ENCODE data around the gene HIC2. TPM values are rescaled to one million over a fixed set of nuclear protein-coding genes. Genes with fewer than 3 reads are reported as not detected.

Gene HIC2, protein sequence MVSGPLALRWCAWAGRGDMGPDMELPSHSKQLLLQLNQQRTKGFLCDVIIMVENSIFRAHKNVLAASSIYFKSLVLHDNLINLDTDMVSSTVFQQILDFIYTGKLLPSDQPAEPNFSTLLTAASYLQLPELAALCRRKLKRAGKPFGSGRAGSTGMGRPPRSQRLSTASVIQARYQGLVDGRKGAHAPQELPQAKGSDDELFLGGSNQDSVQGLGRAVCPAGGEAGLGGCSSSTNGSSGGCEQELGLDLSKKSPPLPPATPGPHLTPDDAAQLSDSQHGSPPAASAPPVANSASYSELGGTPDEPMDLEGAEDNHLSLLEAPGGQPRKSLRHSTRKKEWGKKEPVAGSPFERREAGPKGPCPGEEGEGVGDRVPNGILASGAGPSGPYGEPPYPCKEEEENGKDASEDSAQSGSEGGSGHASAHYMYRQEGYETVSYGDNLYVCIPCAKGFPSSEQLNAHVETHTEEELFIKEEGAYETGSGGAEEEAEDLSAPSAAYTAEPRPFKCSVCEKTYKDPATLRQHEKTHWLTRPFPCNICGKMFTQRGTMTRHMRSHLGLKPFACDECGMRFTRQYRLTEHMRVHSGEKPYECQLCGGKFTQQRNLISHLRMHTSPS
- total RNA-seq, result 1.7 and 2.0 TPM in 2 replicates

DNA sequence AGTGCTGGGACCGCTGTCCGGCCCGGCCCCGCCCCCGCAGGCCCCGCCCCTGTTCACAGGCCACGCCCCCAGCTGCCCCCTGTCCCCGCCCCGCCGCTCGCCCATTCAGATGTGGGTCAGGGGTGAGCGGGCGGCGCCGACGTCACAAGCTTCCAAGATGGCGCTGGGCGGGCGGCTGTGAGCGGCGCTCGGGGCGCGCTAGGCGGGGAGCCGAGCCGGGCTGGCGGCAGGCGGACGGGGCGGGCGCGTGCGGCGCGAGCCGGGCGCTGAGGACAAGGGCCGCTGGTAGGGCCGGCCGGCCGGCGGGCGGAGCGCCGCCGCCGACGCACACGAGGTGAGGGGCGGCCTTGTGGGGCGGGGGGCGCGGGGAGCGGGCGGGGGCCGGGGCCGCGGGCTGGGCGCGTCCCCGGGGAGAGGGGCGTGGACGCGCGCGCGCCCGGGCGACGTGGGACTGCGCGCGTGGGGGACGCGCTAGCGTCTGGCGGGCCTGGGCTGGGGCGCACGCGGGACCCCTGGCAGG, at the start of gene HIC2:
Gene HIC2 (plus strand): TSS at position 145 of the 520 bp plus-strand sequence. CDS start 25,461 bp downstream, outside the sequence.

DNA sequence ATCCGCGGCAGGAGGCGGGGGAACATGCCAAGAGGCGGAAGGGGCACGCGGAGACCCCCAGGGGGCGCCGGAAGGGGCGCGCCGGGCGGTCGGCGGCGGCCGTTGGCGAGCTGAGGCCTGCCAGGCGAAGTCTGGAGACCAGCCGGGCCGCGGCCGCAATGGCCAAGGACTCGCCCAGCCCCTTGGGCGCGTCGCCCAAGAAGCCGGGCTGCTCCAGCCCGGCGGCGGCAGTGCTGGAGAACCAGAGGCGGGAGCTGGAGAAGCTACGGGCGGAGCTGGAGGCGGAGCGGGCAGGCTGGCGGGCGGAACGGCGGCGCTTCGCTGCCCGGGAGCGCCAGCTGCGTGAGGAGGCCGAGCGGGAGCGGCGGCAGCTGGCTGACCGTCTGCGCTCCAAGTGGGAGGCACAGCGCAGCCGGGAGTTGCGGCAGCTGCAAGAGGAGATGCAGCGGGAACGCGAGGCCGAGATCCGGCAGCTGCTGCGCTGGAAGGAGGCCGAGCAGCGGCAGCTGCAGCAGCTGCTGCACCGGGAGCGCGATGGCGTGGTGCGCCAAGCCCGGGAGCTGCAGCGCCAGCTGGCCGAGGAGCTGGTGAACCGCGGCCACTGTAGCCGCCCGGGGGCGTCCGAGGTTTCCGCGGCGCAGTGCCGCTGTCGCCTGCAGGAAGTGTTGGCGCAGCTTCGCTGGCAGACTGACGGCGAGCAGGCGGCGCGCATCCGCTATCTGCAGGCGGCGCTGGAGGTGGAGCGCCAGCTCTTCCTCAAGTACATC, 33.3 kb upstream of the HIC2 start, which contains the start of gene RIMBP3B:
Gene RIMBP3B (plus strand): TSS at position 51 of the 767 bp plus-strand sequence. CDS start 108 bp downstream, at position 159.

GRCh38 chr22:21467337-21468193, 50.4 kb downstream of the HIC2 start, which contains the start of gene TMEM191C:
Gene TMEM191C (plus strand): TSS chr22:21467387. CDS start chr22:21467460, 73 bp downstream.

Other genes with a start within 250 kb of the HIC2 start
- not detected in 2 replicates for gene RIMBP3B, start 33.6 kb upstream of the HIC2 start, total RNA-seq
- 0.24 TPM in 1 of 2 replicates, not detected in the other for gene TMEM191C, start 50.0 kb downstream of the HIC2 start, total RNA-seq
- under 0.01 and 0.68 TPM in 2 replicates for gene RIMBP3C, start 134.1 kb downstream of the HIC2 start, total RNA-seq
- gene UBE2L3, start 150.3 kb downstream of the HIC2 start, total RNA-seq, result 41.9 and 47.4 TPM in 2 replicates
- 28.7 and 29.8 TPM in 2 replicates for gene YDJC, start 212.7 kb downstream of the HIC2 start, total RNA-seq
- gene CCDC116, start 215.4 kb downstream of the HIC2 start, total RNA-seq, result 0.19 and 0.34 TPM in 2 replicates
- 31.1 and 45.0 TPM in 2 replicates for gene SDF2L1, start 224.9 kb downstream of the HIC2 start, total RNA-seq
- 20.0 and 26.1 TPM in 2 replicates for gene PPIL2, start 248.6 kb downstream of the HIC2 start, total RNA-seq

Data from cardiac ventricle fibroblast (primary cell).